EL (cell line): ENCODE data around the gene RCSD1.

Experiments
- DNase-seq: peaks from one replicate; pipeline ENCODE4 v3.0.0-alpha.2; 2016

The RCSD1 gene

GRCh38 chr1:167693425-167694045 lies 63.5 kb downstream of the RCSD1 start:
- no peak for DNase-seq

GRCh38 chr1:167694691-167695090 lies 64.7 kb downstream of the RCSD1 start:
- DNase-seq, result no peak

GRCh38 chr1:167695147-167695546 lies 65.1 kb downstream of the RCSD1 start:
- DNase-seq, result no peak

- no peak for DNase-seq
These were observed 65.9 kb downstream of the RCSD1 start for GRCh38 chr1:167695756-167696561.

- no peak for DNase-seq
These were observed 67.7 kb downstream of the RCSD1 start for GRCh38 chr1:167697667-167698141.

- DNase-seq, result no peak
These were observed 68.3 kb downstream of the RCSD1 start for GRCh38 chr1:167698313-167698712.

GRCh38 chr1:167701510-167701909 lies 71.5 kb downstream of the RCSD1 start:
- no peak for DNase-seq

GRCh38 chr1:167703557-167703956 lies 73.5 kb downstream of the RCSD1 start:
- no peak for DNase-seq

- no peak for DNase-seq
These were observed 74.7 kb downstream of the RCSD1 start for GRCh38 chr1:167704715-167705114.

- DNase-seq, result no peak
These were observed 75.2 kb downstream of the RCSD1 start for GRCh38 chr1:167705250-167705649.

GRCh38 chr1:167706363-167706762 lies 76.3 kb downstream of the RCSD1 start:
- DNase-seq, result no peak

GRCh38 chr1:167706931-167707877 lies 77.2 kb downstream of the RCSD1 start:
- DNase-seq, result no peak

- no peak for DNase-seq
These were observed 77.9 kb downstream of the RCSD1 start for GRCh38 chr1:167707942-167708341.

- DNase-seq, result no peak
These were observed 78.9 kb downstream of the RCSD1 start for GRCh38 chr1:167708940-167709389.

- DNase-seq, result no peak
These were observed 80.8 kb downstream of the RCSD1 start for GRCh38 chr1:167710836-167711235.

- DNase-seq, result no peak
These were observed 81.8 kb downstream of the RCSD1 start for GRCh38 chr1:167711797-167712196.

GRCh38 chr1:167713330-167714081 lies 83.5 kb downstream of the RCSD1 start:
- peak; percentile 17 for DNase-seq

- DNase-seq, result no peak
These were observed 84.0 kb downstream of the RCSD1 start for GRCh38 chr1:167714098-167714438.

- peak; percentile 85 for DNase-seq
These were observed 84.6 kb downstream of the RCSD1 start for GRCh38 chr1:167714439-167715156.

GRCh38 chr1:167715157-167715999 lies 85.3 kb downstream of the RCSD1 start:
- DNase-seq, result peak; percentile 87

- DNase-seq, result no peak
These were observed 85.9 kb downstream of the RCSD1 start for GRCh38 chr1:167716000-167716271.
